A673 (cell line): ENCODE measurements around the gene SPNS2.

ENCODE experiments used
- EZH2 ChIP-seq: fragments of 200-600 bp; sonication (generic); IDR thresholded peaks from 2 replicates; pipeline ENCODE4 v1.6.1; 2017; ENCODE audit warnings: borderline replicate concordance, low read depth, mild to moderate bottlenecking, mixed read lengths, antibody characterized with exemption, low read length; ENCODE audit not compliant: poor library complexity, severe bottlenecking
- TF ChIP-seq, protein P1 (sequence below): fragments of 300-800, 200-600 bp; sonication (generic); conservative IDR thresholded peaks from 2 replicates; pipeline ENCODE4 v1.5.1; 2017; ENCODE audit warnings: low read depth, mild to moderate bottlenecking, antibody characterized with exemption, low read length, moderate library complexity, mixed read lengths

DNA sequence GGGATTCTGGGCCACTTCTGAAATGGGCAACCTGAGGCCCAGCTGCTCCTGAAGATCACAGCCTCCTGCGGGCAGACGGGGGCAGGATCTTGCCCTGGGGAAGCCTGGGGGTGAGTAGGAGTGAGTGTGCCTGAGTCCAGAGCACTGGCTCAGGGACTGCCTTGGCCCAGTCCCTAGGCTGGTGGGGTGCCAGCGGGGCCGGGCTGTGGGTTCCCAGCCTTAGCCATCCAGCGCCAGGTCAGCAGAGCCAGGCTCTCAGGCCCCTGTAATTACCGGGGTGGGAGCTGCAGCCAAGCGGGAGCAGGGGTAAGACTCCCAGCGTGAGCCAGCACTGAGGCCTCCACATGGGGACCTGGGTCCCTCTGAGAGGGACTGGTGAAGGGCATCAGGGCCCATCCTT lies 8.2 kb downstream of the SPNS2 start:
- TF ChIP-seq, protein P1, sequence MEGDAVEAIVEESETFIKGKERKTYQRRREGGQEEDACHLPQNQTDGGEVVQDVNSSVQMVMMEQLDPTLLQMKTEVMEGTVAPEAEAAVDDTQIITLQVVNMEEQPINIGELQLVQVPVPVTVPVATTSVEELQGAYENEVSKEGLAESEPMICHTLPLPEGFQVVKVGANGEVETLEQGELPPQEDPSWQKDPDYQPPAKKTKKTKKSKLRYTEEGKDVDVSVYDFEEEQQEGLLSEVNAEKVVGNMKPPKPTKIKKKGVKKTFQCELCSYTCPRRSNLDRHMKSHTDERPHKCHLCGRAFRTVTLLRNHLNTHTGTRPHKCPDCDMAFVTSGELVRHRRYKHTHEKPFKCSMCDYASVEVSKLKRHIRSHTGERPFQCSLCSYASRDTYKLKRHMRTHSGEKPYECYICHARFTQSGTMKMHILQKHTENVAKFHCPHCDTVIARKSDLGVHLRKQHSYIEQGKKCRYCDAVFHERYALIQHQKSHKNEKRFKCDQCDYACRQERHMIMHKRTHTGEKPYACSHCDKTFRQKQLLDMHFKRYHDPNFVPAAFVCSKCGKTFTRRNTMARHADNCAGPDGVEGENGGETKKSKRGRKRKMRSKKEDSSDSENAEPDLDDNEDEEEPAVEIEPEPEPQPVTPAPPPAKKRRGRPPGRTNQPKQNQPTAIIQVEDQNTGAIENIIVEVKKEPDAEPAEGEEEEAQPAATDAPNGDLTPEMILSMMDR: no peak
- TF ChIP-seq EZH2: no peak
